K562 (cell line): ENCODE measurements around the gene SPATC1L. TPM values are rescaled to one million over a fixed set of nuclear protein-coding genes. Genes with fewer than 3 reads are reported as not detected.

Experiments
- ILF3 ChIP-seq: fragments of 450-650 bp; IDR thresholded peaks from 2 replicates; pipeline ENCODE4 v1.6.1; 2018; ENCODE audit warnings: antibody characterized with exemption, mild to moderate bottlenecking, moderate library complexity, borderline replicate concordance
- KLF10 ChIP-seq: fragments of 250-450 bp; sonication (Bioruptor Pico); IDR thresholded peaks from 2 replicates; pipeline ENCODE4 v1.6.1; 2021; ENCODE audit warnings: matching md5 sums
- NRF1 ChIP-seq, 2 experiments: fragments of 450-650 bp; IDR thresholded peaks in 1 of 2; conservative IDR thresholded peaks in 1 of 2; 2 replicates each; pipeline ENCODE4 v1.6.1; 2014; ENCODE audit warnings: mild to moderate bottlenecking in 2 of 2
- SMARCC2 ChIP-seq: fragments of 450-650 bp; IDR thresholded peaks from 2 replicates; pipeline ENCODE4 v1.6.1; 2017; ENCODE audit warnings: antibody characterized with exemption, moderate library complexity, mild to moderate bottlenecking, low read depth
- TBP ChIP-seq: optimal IDR thresholded peaks from 2 replicates; pipeline ENCODE3; 2011; ENCODE audit warnings: low read depth, low read length, improper control_type of control experiment
- ZBED1 ChIP-seq: IDR thresholded peaks from 2 replicates; pipeline ENCODE4 v1.6.1; 2014
- ZFP1 ChIP-seq: fragments of 450-650 bp; formaldehyde crosslinking; IDR thresholded peaks from 2 replicates; pipeline ENCODE4 v1.4.0; 2020; ENCODE audit warnings: mild to moderate bottlenecking, mixed read lengths
- ZFX ChIP-seq: sonication (generic); formaldehyde crosslinking; IDR thresholded peaks from 2 replicates; pipeline ENCODE4 v1.8.0; 2022; ENCODE audit warnings: mild to moderate bottlenecking, missing genetic modification reagents, moderate library complexity
- ZNF121 ChIP-seq: sonication (generic); formaldehyde crosslinking; conservative IDR thresholded peaks from 2 replicates; pipeline ENCODE4 v1.8.0; 2022; ENCODE audit warnings: missing genetic modification reagents
- ZNF695 ChIP-seq: fragments of 450-650 bp; formaldehyde crosslinking; IDR thresholded peaks from 2 replicates; pipeline ENCODE4 v1.4.0; 2020; ENCODE audit warnings: mild to moderate bottlenecking, moderate library complexity
- polyA plus RNA-seq, 8 experiments: library from polyadenylated mRNA; depleted of rRNA in 4 of 8; stranded (reverse) in 5 of 8; unstranded in 3 of 8; fragments of >200 nt; fragmentation: Nextera tagmentation in 2 of 8; fragmentation: Illumina TruSeq in 1 of 8; extraction: Ambion mirVana in 2 of 8; extraction: Trizol in 1 of 8; gene quantifications; 2 replicates each; pipeline versions ENCODE4 v1.2.1 to v1.2.3, GENCODE V29; 2011 to 2014; ENCODE audit warnings: inconsistent platforms in 1 of 8, missing spikeins in 1 of 8
- total RNA-seq, 7 experiments: library from RNA; depleted of rRNA in 6 of 7; stranded (reverse); fragments of >200 nt in 6 of 7; fragmentation: Illumina TruSeq in 2 of 7; extraction: Trizol in 2 of 7; gene quantifications; 2 replicates each; pipeline versions ENCODE4 v1.2.1 to v1.2.3, GENCODE V29; 2011 to 2021; ENCODE audit warnings: low replicate concordance in 1 of 7
- TF ChIP-seq, protein P1 (sequence below), 2 experiments: fragments of 450-650 bp; formaldehyde crosslinking in 1 of 2; IDR thresholded peaks; 2 replicates each; pipeline versions ENCODE4 v1.4.0 to v1.6.1; 2014 to 2020; ENCODE audit warnings: mild to moderate bottlenecking in 2 of 2, borderline replicate concordance in 1 of 2, low read depth in 1 of 2
- TF ChIP-seq, protein P2 (sequence below): fragments of 250-450 bp; sonication (Bioruptor Pico); IDR thresholded peaks from 2 replicates; pipeline ENCODE4 v1.5.0; 2020; ENCODE audit warnings: mild to moderate bottlenecking, borderline replicate concordance
- TF ChIP-seq, protein P3 (sequence below): fragments of 450-650 bp; formaldehyde crosslinking; IDR thresholded peaks from 2 replicates; pipeline ENCODE4 v1.4.0; 2020; ENCODE audit warnings: mild to moderate bottlenecking
- TF ChIP-seq, protein P4 (sequence below): sonication (generic); formaldehyde crosslinking; IDR thresholded peaks from 2 replicates; pipeline ENCODE4 v1.8.0; 2022; ENCODE audit warnings: mild to moderate bottlenecking, missing genetic modification reagents, borderline replicate concordance

The SPATC1L gene
- total and polyA plus RNA-seq, 9 of the 15 experiments (the other 6 are each of a cell fraction or from before 2014, with no cell fraction given): 0.14 to 121 (median 34.0) TPM; not detected in 1

DNA sequence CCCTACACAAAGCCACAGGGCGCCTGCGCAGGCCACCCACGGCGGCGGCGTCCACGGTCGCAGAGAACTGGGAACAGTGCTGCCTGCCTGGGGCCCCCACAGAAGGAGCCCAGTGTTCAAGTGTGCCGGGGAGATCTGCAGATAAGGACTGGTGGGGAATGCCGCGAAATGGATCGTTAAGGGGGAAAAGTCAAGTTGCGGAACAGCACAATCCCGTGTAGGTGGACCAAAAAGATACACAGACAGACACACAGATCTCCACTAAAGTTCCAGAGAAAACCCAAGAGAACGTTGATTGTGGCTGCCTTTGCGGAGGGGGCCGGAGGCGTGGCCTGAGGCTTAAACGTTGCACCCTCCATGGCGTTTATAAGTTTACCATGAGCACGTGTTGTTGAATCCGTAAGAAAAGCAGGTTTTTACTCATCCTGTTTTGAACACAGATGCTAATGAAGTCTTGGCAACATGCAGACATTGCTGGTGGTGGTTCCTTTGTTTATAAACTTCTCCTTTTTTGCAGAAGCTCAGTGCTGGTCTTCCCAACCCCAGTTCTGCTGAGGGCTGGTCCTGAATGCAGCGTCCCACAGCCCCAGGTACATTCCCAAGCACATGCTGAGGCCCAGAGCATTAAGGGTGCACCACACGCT is 4.1 kb downstream of the SPATC1L start (continued):
- TF ChIP-seq, protein P1, sequence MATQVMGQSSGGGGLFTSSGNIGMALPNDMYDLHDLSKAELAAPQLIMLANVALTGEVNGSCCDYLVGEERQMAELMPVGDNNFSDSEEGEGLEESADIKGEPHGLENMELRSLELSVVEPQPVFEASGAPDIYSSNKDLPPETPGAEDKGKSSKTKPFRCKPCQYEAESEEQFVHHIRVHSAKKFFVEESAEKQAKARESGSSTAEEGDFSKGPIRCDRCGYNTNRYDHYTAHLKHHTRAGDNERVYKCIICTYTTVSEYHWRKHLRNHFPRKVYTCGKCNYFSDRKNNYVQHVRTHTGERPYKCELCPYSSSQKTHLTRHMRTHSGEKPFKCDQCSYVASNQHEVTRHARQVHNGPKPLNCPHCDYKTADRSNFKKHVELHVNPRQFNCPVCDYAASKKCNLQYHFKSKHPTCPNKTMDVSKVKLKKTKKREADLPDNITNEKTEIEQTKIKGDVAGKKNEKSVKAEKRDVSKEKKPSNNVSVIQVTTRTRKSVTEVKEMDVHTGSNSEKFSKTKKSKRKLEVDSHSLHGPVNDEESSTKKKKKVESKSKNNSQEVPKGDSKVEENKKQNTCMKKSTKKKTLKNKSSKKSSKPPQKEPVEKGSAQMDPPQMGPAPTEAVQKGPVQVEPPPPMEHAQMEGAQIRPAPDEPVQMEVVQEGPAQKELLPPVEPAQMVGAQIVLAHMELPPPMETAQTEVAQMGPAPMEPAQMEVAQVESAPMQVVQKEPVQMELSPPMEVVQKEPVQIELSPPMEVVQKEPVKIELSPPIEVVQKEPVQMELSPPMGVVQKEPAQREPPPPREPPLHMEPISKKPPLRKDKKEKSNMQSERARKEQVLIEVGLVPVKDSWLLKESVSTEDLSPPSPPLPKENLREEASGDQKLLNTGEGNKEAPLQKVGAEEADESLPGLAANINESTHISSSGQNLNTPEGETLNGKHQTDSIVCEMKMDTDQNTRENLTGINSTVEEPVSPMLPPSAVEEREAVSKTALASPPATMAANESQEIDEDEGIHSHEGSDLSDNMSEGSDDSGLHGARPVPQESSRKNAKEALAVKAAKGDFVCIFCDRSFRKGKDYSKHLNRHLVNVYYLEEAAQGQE (IDR thresholded peaks at IDR 0.05; ENCODE audit: borderline replicate concordance): peak; percentile 26; the same call in 1 of the 2 replicates
- TF ChIP-seq, protein P1 (CRISPR knock-in tag; IDR thresholded peaks at IDR 0.05; ENCODE audit: low read depth): no peak
- TF ChIP-seq ZFP1 (CRISPR knock-in tag): no peak
- 0 out of 2 replicates have a peak, but pooled peaks have one; percentile 37 for TF ChIP-seq ZBED1
- TF ChIP-seq, protein P2, sequence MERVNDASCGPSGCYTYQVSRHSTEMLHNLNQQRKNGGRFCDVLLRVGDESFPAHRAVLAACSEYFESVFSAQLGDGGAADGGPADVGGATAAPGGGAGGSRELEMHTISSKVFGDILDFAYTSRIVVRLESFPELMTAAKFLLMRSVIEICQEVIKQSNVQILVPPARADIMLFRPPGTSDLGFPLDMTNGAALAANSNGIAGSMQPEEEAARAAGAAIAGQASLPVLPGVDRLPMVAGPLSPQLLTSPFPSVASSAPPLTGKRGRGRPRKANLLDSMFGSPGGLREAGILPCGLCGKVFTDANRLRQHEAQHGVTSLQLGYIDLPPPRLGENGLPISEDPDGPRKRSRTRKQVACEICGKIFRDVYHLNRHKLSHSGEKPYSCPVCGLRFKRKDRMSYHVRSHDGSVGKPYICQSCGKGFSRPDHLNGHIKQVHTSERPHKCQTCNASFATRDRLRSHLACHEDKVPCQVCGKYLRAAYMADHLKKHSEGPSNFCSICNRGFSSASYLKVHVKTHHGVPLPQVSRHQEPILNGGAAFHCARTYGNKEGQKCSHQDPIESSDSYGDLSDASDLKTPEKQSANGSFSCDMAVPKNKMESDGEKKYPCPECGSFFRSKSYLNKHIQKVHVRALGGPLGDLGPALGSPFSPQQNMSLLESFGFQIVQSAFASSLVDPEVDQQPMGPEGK (CRISPR knock-in tag): no peak
- TF ChIP-seq ZFX (CRISPR knock-in tag): 0 out of 2 replicates have a peak, but pooled peaks have one; percentile 1
- no peak for TF ChIP-seq TBP
- TF ChIP-seq ZNF121 (CRISPR knock-in tag): no peak
- TF ChIP-seq KLF10 (CRISPR knock-in tag): no peak
- TF ChIP-seq, protein P3, sequence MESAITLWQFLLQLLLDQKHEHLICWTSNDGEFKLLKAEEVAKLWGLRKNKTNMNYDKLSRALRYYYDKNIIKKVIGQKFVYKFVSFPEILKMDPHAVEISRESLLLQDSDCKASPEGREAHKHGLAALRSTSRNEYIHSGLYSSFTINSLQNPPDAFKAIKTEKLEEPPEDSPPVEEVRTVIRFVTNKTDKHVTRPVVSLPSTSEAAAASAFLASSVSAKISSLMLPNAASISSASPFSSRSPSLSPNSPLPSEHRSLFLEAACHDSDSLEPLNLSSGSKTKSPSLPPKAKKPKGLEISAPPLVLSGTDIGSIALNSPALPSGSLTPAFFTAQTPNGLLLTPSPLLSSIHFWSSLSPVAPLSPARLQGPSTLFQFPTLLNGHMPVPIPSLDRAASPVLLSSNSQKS: no peak
- TF ChIP-seq SMARCC2: no peak
- peak; percentile 82 to 85 for TF ChIP-seq NRF1 (conservative IDR thresholded peaks at IDR 0.05 in 1 of 2, IDR thresholded peaks at IDR 0.05 in 1 of 2)
- TF ChIP-seq, protein P4, sequence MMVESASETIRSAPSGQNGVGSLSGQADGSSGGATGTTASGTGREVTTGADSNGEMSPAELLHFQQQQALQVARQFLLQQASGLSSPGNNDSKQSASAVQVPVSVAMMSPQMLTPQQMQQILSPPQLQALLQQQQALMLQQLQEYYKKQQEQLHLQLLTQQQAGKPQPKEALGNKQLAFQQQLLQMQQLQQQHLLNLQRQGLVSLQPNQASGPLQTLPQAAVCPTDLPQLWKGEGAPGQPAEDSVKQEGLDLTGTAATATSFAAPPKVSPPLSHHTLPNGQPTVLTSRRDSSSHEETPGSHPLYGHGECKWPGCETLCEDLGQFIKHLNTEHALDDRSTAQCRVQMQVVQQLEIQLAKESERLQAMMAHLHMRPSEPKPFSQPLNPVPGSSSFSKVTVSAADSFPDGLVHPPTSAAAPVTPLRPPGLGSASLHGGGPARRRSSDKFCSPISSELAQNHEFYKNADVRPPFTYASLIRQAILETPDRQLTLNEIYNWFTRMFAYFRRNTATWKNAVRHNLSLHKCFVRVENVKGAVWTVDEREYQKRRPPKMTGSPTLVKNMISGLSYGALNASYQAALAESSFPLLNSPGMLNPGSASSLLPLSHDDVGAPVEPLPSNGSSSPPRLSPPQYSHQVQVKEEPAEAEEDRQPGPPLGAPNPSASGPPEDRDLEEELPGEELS (CRISPR knock-in tag): no peak
- TF ChIP-seq ZNF695 (CRISPR knock-in tag): no peak
- TF ChIP-seq ILF3: no peak
